Spleen (tissue), 7 donors: Measurements from ENCODE around the gene CAMK1D.

Experiments
- POLR2A ChIP-seq, 3 donors: fragments of 450-650 bp; IDR thresholded peaks; one replicate each; pipeline ENCODE4 v1.5.1; 2017; ENCODE audit warnings: antibody characterized with exemption in 3 of 3, mild to moderate bottlenecking in 1 of 3
- TF ChIP-seq, protein P1 (sequence below), 11 experiments: fragments of 200-600 bp in 7 of 11; fragments of 450-650 bp in 4 of 11; sonication (generic) in 4 of 11; IDR thresholded peaks in 8 of 11; conservative IDR thresholded peaks in 3 of 11; 1 replicate in 7 of 11; 2 replicates in 4 of 11; pipeline versions ENCODE4 v1.4.0 to v1.8.0; 2016 to 2021; ENCODE audit warnings: antibody characterized with exemption in 11 of 11, inconsistent platforms in 4 of 11, mild to moderate bottlenecking in 1 of 11
- donor health status: DM: no; HTN: no; CAD: no; lungs with moderate emphysema.
- donor health status: DM: no; HTN: no; CAD: no.
- donor health status: DM: no; HTN: no; CAD: no.

DNA sequence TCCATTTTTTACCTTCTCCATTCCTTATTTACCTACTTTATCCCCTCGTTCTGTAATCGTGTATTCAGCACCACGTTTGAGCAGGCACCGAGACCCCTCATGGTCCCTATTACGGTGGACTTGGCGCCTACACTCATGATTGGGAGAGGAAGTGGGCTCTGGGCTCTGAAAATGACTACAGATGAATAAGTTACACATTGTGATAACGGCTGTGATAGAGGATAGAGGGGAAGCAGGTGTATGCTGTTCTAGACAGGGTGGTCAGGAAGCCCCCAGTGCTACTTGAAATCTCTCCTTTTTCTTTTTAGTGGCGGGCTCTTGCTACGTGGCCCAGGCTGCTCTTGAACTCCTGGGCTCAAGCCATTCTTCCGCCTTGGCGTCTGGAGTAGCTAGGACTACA is 59.8 kb downstream of the CAMK1D start:
- TF ChIP-seq, protein P1, sequence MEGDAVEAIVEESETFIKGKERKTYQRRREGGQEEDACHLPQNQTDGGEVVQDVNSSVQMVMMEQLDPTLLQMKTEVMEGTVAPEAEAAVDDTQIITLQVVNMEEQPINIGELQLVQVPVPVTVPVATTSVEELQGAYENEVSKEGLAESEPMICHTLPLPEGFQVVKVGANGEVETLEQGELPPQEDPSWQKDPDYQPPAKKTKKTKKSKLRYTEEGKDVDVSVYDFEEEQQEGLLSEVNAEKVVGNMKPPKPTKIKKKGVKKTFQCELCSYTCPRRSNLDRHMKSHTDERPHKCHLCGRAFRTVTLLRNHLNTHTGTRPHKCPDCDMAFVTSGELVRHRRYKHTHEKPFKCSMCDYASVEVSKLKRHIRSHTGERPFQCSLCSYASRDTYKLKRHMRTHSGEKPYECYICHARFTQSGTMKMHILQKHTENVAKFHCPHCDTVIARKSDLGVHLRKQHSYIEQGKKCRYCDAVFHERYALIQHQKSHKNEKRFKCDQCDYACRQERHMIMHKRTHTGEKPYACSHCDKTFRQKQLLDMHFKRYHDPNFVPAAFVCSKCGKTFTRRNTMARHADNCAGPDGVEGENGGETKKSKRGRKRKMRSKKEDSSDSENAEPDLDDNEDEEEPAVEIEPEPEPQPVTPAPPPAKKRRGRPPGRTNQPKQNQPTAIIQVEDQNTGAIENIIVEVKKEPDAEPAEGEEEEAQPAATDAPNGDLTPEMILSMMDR (IDR thresholded peaks at IDR 0.05 in 8 of 11, conservative IDR thresholded peaks at IDR 0.05 in 3 of 11): no peak
- no peak for TF ChIP-seq POLR2A (IDR thresholded peaks at IDR 0.05)
